CD14-positive monocyte (primary cell): Measurements from ENCODE around the gene EXOC4. TPM values are rescaled to one million over a fixed set of nuclear protein-coding genes. Genes with fewer than 3 reads are reported as not detected.

ENCODE experiments used
- DNase-seq, 3 donors: peaks; one replicate each; pipeline ENCODE4 v3.0.0-alpha.2; 2011 to 2022
- H2AFZ ChIP-seq: 2 replicates; pipeline ENCODE4 v1.6.0; 2012; ENCODE audit warnings: mild to moderate bottlenecking, low read depth, low read length, inconsistent platforms; ENCODE audit not compliant: insufficient read depth, poor library complexity, severe bottlenecking
- H3K27ac ChIP-seq, 2 donors: 1 replicate in 1 of 2; 2 replicates in 1 of 2; pipeline ENCODE4 v1.5.1; 2012 to 2013; ENCODE audit warnings: low read length in 2 of 2, control low read depth in 1 of 2, inconsistent platforms in 1 of 2, low read depth in 1 of 2, mild to moderate bottlenecking in 1 of 2
- H3K27me3 ChIP-seq, 2 donors: one replicate each; pipeline versions ENCODE4 v1.6.0 to v1.6.1; 2011 to 2013; ENCODE audit warnings: low read length in 2 of 2; ENCODE audit not compliant: control insufficient read depth in 2 of 2, insufficient read depth in 2 of 2
- H3K36me3 ChIP-seq, 2 donors: replicated peaks in 1 of 2; 1 replicate in 1 of 2; 2 replicates in 1 of 2; pipeline versions ENCODE4 v1.5.1 to v1.6.1; 2012 to 2013; ENCODE audit warnings: low read length in 2 of 2, control low read depth in 1 of 2, inconsistent platforms in 1 of 2, mild to moderate bottlenecking in 1 of 2; ENCODE audit not compliant: insufficient read depth in 2 of 2, control insufficient read depth in 1 of 2
- H3K4me1 ChIP-seq, 2 donors: 1 replicate in 1 of 2; 2 replicates in 1 of 2; pipeline versions ENCODE4 v1.5.1 to v1.6.1; 2012 to 2013; ENCODE audit warnings: low read length in 2 of 2, control low read depth in 1 of 2, inconsistent platforms in 1 of 2, mild to moderate bottlenecking in 1 of 2, moderate library complexity in 1 of 2; ENCODE audit not compliant: insufficient read depth in 2 of 2, control insufficient read depth in 1 of 2
- H3K4me2 ChIP-seq: replicated peaks from 2 replicates; pipeline ENCODE3; 2012; ENCODE audit warnings: low read length, moderate library complexity, mild to moderate bottlenecking; ENCODE audit not compliant: poor library complexity, severe bottlenecking; ENCODE audit errors: extremely low read depth
- H3K4me3 ChIP-seq, 3 experiments: fragments of 200-600 bp in 1 of 3; sonication (generic) in 1 of 3; replicated peaks in 1 of 3; 1 replicate in 2 of 3; 2 replicates in 1 of 3; pipeline ENCODE4 v1.5.1; 2011 to 2013; ENCODE audit warnings: low read length in 3 of 3, mild to moderate bottlenecking in 3 of 3, control low read depth in 2 of 3, low read depth in 2 of 3, inconsistent platforms in 1 of 3, moderate library complexity in 1 of 3
- H3K79me2 ChIP-seq: 2 replicates; pipeline ENCODE4 v1.6.0; 2012; ENCODE audit warnings: mild to moderate bottlenecking, control low read depth, inconsistent platforms, low read length, moderate library complexity; ENCODE audit not compliant: insufficient read depth
- H3K9ac ChIP-seq: 2 replicates; pipeline ENCODE4 v1.6.0; 2017; ENCODE audit warnings: low read length, mild to moderate bottlenecking; ENCODE audit not compliant: insufficient read depth, poor library complexity, severe bottlenecking
- H3K9me3 ChIP-seq, 2 donors: replicated peaks in 1 of 2; 1 replicate in 1 of 2; 2 replicates in 1 of 2; pipeline versions ENCODE4 v1.5.1 to v1.6.1; 2012 to 2013; ENCODE audit warnings: low read length in 2 of 2, control low read depth in 1 of 2; ENCODE audit not compliant: control insufficient read depth in 1 of 2, insufficient read depth in 1 of 2
- H4K20me1 ChIP-seq: 2 replicates; pipeline ENCODE4 v1.6.0; 2012; ENCODE audit warnings: mild to moderate bottlenecking, low read length, control low read depth, moderate library complexity; ENCODE audit not compliant: insufficient read depth
- H3K27ac Mint-ChIP-seq, 7 donors: one replicate each; pipeline ENCODE4 v1.8.0; 2020; ENCODE audit warnings: mild to moderate bottlenecking in 7 of 7, mixed read lengths in 7 of 7, moderate library complexity in 6 of 7, inconsistent platforms in 2 of 7
- H3K27me3 Mint-ChIP-seq, 3 donors: one replicate each; pipeline ENCODE4 v1.8.0; 2021 to 2022; ENCODE audit warnings: low read depth in 3 of 3, mild to moderate bottlenecking in 3 of 3, mixed read lengths in 3 of 3, moderate library complexity in 3 of 3, inconsistent platforms in 1 of 3
- H3K36me3 Mint-ChIP-seq, 2 donors: one replicate each; pipeline ENCODE4 v1.8.0; 2020; ENCODE audit warnings: mixed read lengths in 2 of 2, inconsistent platforms in 1 of 2, mild to moderate bottlenecking in 1 of 2
- H3K4me1 Mint-ChIP-seq: one replicate; pipeline ENCODE4 v1.8.0; 2020; ENCODE audit warnings: mild to moderate bottlenecking, mixed read lengths
- H3K4me3 Mint-ChIP-seq, 2 donors: one replicate each; pipeline ENCODE4 v1.8.0; 2020; ENCODE audit warnings: mild to moderate bottlenecking in 2 of 2, mixed read lengths in 2 of 2, moderate library complexity in 1 of 2
- H3K9me3 Mint-ChIP-seq, 7 donors: one replicate each; pipeline ENCODE4 v1.8.0; 2020 to 2022; ENCODE audit warnings: mixed read lengths in 7 of 7, mild to moderate bottlenecking in 6 of 7, moderate library complexity in 6 of 7, inconsistent platforms in 2 of 7
- CTCF ChIP-seq: fragments of 200-600 bp; IDR thresholded peaks from one replicate; pipeline ENCODE4 v1.8.0; 2022; ENCODE audit warnings: antibody characterized with exemption, mild to moderate bottlenecking
- WGBS: methylation state at CpG from one replicate; pipeline ENCODE4 v1.1.5; 2013; ENCODE audit warnings: missing lambda C conversion rate; ENCODE audit not compliant: insufficient coverage; 5-methylcytosine and 5-hydroxymethylcytosine counted together
- intact Hi-C, 2 donors: fragments of 100-400 bp; cut with micrococcal nuclease; formaldehyde crosslinking; loops; one replicate each; pipeline versions ENCODE4 v1.15.0 to v1.15.1; 2023
- polyA plus RNA-seq, 3 donors: library from polyadenylated mRNA; depleted of rRNA in 1 of 3; unstranded in 2 of 3; stranded (reverse) in 1 of 3; fragments of 300-500 nt in 2 of 3; fragments of >200 nt in 1 of 3; fragmentation: Illumina TruSeq in 2 of 3; gene quantifications; 1 replicate in 2 of 3; 2 replicates in 1 of 3; pipeline ENCODE4 v1.2.3, GENCODE V29; 2012 to 2021

The EXOC4 gene
- polyA plus RNA-seq, 3 donors: 20.6 to 22.3 (median 22.3) TPM

GRCh38 chr7:133703547-133703946 lies 450.7 kb downstream of the EXOC4 start:
- no peaks in the 10 kb centered on the region for H3K27me3 Mint-ChIP-seq
- Histone ChIP-seq H3K4me2 (no peak overlapping the region), H3K27ac (no peak overlapping the region), H3K27me3 (no peaks in the 10 kb centered on the region), H4K20me1 (no peaks in the 10 kb centered on the region), H3K4me3 (no peak overlapping the region), H3K4me1 (no peaks in the 10 kb centered on the region), H3K9me3 (no peaks in the 10 kb centered on the region), H2AFZ (no peak overlapping the region), H3K79me2 (no peaks in the 10 kb centered on the region), H3K36me3 (no peaks in the 10 kb centered on the region), H3K9ac (no peak overlapping the region)
- H3K36me3 Mint-ChIP-seq: no peaks in the 10 kb centered on the region
- intact Hi-C loops: no loop called here
- no peaks in the 10 kb centered on the region for H3K9me3 Mint-ChIP-seq
- H3K27ac Mint-ChIP-seq: no peak overlapping the region
- DNase-seq: no peak
- H3K4me1 Mint-ChIP-seq: peaks cover 3% of the 10 kb centered on the region
- no peak for TF ChIP-seq CTCF
- WGBS: 100% methylated on average over 3 of the region's 4 CpGs
- H3K4me3 Mint-ChIP-seq: no peak overlapping the region

- H3K36me3 Mint-ChIP-seq: no peaks in the 10 kb centered on the region
- H3K27ac ChIP-seq: no peak overlapping the region
- no peaks in the 10 kb centered on the region for H3K9me3 Mint-ChIP-seq
- TF ChIP-seq CTCF: no peak
- no peaks in the 10 kb centered on the region for H3K36me3 ChIP-seq
- H3K9me3 ChIP-seq: no peaks in the 10 kb centered on the region
- peaks cover 0 to under 1% (median 0%) of the 10 kb centered on the region in 3 donors for H3K27me3 Mint-ChIP-seq
- no peak overlapping the region for H2AFZ ChIP-seq
- H3K27me3 ChIP-seq: no peaks in the 10 kb centered on the region
- H3K4me3 ChIP-seq: no peak overlapping the region
- H3K79me2 ChIP-seq: no peaks in the 10 kb centered on the region
- H3K4me1 ChIP-seq: no peaks in the 10 kb centered on the region
- intact Hi-C loops: no loop called here
- H3K4me2 ChIP-seq: no peak overlapping the region
- H3K9ac ChIP-seq: no peak overlapping the region
- 100% methylated on average over 2 of the region's 2 CpGs for WGBS
- DNase-seq: no peak
- H3K4me3 Mint-ChIP-seq: no peak overlapping the region
- peaks cover 5% of the 10 kb centered on the region for H3K4me1 Mint-ChIP-seq
- H3K27ac Mint-ChIP-seq: no peak overlapping the region
- H4K20me1 ChIP-seq: no peaks in the 10 kb centered on the region
Measured at GRCh38 chr7:133704453-133704852, 451.6 kb downstream of the EXOC4 start.
